ENCODE measurements around the gene MRPS27.

DNA sequence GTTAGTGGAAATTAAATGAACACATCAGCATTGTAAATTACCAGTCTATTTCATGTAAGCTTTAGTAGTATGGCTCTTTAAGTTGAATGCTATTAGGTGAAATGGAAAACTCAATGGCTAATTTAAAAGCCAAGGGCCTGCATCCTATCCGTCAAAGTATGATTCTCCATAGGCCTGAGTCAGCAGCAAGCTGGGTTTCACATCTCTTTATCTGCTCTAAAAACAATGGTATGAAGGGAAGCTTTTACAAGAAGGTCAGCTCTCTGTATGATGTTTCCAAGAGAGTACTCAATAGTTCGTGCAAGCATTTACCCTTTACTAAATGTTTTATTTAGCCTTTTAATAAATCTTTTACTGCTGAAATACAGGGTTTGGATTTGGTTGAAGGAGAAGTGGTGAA lies 149.9 kb downstream of the MRPS27 start:
- no peak for TF ChIP-seq EZH2 (IDR thresholded peaks at IDR 0.05)
- TF ChIP-seq POLR2AphosphoS5 (IDR thresholded peaks at IDR 0.05; ENCODE audit: borderline replicate concordance, low read depth, low read length) = no peak
